ENCODE data around the gene RBBP4. TPM values are rescaled to one million over a fixed set of nuclear protein-coding genes. Genes with fewer than 3 reads are reported as not detected.

Gene RBBP4
- total and polyA plus RNA-seq, 2 of the 13 experiments (the other 11 are each of a cell fraction or from before 2014, with no cell fraction given) = 64.4 to 166 TPM

DNA sequence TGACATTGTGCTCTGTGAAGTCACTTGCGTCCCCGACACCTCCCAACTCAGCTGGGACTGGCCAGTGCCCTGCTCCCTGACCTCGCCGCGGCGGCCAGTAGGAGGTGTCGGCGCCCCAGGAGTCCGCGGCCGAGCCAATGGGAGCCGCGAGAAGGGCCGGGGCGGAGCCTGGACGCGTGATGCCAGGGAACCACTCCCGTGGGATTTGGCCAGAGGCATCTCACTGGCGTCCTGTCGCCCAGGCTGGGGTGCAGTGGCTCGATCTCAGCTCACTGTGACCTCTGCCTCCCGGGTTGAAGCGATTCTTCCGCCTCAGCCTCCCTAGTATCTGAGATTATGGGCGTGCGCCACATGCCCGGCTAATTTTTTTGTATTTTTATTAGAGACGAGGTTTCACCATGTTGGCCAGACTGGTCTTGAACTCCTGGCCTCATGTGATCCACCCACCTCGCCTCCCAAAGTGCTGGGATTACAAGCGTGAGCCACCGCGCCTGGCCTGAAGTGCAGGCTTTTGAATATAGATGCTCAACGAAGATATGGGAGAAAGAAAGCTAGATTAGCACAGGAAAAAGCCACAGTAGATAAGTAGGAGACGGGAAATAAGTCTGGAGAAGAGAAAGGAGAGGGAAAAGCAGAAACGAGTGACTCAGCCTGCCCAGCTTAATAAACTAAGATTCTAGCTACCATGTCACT lies 38.7 kb upstream of the RBBP4 start (continued):
- TF ChIP-seq GFI1 (CRISPR knock-in tag; IDR thresholded peaks at IDR 0.05; ENCODE audit: borderline replicate concordance) (peak; percentile 55; the same call in 1 of the 2 replicates), ZNF747 (CRISPR knock-in tag; IDR thresholded peaks at IDR 0.05; ENCODE audit: borderline replicate concordance) (0 out of 2 replicates have a peak, but pooled peaks have one; percentile 49), POLR2G (IDR thresholded peaks at IDR 0.05; ENCODE audit: low read depth, low read length) (peak; percentile 93), ZNF878 (CRISPR knock-in tag; IDR thresholded peaks at IDR 0.05) (0 out of 2 replicates have a peak, but pooled peaks have one; percentile 10), ZNF207 (IDR thresholded peaks at IDR 0.05; ENCODE audit: borderline replicate concordance) (no peak), BRD4 (CRISPR knock-in tag; IDR thresholded peaks at IDR 0.05) (0 out of 2 replicates have a peak, but pooled peaks have one; percentile 47), ZNF367 (CRISPR knock-in tag; IDR thresholded peaks at IDR 0.05; ENCODE audit: borderline replicate concordance) (0 out of 2 replicates have a peak, but pooled peaks have one; percentile 57), ATRX (CRISPR knock-in tag; IDR thresholded peaks at IDR 0.05; ENCODE audit: borderline replicate concordance) (no peak), ZNF331 (CRISPR knock-in tag; IDR thresholded peaks at IDR 0.05) (peak; percentile 44; the same call in 1 of the 2 replicates), CBX1 (IDR thresholded peaks at IDR 0.05; ENCODE audit: low read depth) (no peak), TBX3 (IDR thresholded peaks at IDR 0.05; ENCODE audit: borderline replicate concordance) (peak; percentile 83), TAF15 (IDR thresholded peaks at IDR 0.05; ENCODE audit: low read depth, low read length, poor library complexity, severe bottlenecking) (no peak), MZF1 (CRISPR knock-in tag; IDR thresholded peaks at IDR 0.05; ENCODE audit: borderline replicate concordance) (no peak), ZNF510 (CRISPR knock-in tag; IDR thresholded peaks at IDR 0.05; ENCODE audit: low read depth) (0 out of 2 replicates have a peak, but pooled peaks have one; percentile 46), YEATS4 (CRISPR knock-in tag; IDR thresholded peaks at IDR 0.05; ENCODE audit: borderline replicate concordance) (peak; percentile 18; the same call in 1 of the 2 replicates), MXI1 (IDR thresholded peaks at IDR 0.05; ENCODE audit: borderline replicate concordance, low read depth, low read length) (peak; percentile 66; the same call in 2 of the 3 replicates), SP4 (CRISPR knock-in tag; IDR thresholded peaks at IDR 0.05) (peak; percentile 65; the same call in 1 of the 2 replicates), ELF3 (CRISPR knock-in tag; IDR thresholded peaks at IDR 0.05) (0 out of 2 replicates have a peak, but pooled peaks have one; percentile 8), DNMT1 (CRISPR knock-in tag; IDR thresholded peaks at IDR 0.05) (no peak; the same call in 1 of the 2 replicates)
- TF ChIP-seq, protein P1, sequence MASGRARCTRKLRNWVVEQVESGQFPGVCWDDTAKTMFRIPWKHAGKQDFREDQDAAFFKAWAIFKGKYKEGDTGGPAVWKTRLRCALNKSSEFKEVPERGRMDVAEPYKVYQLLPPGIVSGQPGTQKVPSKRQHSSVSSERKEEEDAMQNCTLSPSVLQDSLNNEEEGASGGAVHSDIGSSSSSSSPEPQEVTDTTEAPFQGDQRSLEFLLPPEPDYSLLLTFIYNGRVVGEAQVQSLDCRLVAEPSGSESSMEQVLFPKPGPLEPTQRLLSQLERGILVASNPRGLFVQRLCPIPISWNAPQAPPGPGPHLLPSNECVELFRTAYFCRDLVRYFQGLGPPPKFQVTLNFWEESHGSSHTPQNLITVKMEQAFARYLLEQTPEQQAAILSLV (CRISPR knock-in tag; IDR thresholded peaks at IDR 0.05; ENCODE audit: borderline replicate concordance) = 0 out of 2 replicates have a peak, but pooled peaks have one; percentile 23
- TF ChIP-seq, protein P2, sequence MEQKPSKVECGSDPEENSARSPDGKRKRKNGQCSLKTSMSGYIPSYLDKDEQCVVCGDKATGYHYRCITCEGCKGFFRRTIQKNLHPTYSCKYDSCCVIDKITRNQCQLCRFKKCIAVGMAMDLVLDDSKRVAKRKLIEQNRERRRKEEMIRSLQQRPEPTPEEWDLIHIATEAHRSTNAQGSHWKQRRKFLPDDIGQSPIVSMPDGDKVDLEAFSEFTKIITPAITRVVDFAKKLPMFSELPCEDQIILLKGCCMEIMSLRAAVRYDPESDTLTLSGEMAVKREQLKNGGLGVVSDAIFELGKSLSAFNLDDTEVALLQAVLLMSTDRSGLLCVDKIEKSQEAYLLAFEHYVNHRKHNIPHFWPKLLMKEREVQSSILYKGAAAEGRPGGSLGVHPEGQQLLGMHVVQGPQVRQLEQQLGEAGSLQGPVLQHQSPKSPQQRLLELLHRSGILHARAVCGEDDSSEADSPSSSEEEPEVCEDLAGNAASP (CRISPR knock-in tag; IDR thresholded peaks at IDR 0.05; ENCODE audit: borderline replicate concordance) = peak; percentile 50; the same call in 1 of the 2 replicates
- TF ChIP-seq, protein P3, sequence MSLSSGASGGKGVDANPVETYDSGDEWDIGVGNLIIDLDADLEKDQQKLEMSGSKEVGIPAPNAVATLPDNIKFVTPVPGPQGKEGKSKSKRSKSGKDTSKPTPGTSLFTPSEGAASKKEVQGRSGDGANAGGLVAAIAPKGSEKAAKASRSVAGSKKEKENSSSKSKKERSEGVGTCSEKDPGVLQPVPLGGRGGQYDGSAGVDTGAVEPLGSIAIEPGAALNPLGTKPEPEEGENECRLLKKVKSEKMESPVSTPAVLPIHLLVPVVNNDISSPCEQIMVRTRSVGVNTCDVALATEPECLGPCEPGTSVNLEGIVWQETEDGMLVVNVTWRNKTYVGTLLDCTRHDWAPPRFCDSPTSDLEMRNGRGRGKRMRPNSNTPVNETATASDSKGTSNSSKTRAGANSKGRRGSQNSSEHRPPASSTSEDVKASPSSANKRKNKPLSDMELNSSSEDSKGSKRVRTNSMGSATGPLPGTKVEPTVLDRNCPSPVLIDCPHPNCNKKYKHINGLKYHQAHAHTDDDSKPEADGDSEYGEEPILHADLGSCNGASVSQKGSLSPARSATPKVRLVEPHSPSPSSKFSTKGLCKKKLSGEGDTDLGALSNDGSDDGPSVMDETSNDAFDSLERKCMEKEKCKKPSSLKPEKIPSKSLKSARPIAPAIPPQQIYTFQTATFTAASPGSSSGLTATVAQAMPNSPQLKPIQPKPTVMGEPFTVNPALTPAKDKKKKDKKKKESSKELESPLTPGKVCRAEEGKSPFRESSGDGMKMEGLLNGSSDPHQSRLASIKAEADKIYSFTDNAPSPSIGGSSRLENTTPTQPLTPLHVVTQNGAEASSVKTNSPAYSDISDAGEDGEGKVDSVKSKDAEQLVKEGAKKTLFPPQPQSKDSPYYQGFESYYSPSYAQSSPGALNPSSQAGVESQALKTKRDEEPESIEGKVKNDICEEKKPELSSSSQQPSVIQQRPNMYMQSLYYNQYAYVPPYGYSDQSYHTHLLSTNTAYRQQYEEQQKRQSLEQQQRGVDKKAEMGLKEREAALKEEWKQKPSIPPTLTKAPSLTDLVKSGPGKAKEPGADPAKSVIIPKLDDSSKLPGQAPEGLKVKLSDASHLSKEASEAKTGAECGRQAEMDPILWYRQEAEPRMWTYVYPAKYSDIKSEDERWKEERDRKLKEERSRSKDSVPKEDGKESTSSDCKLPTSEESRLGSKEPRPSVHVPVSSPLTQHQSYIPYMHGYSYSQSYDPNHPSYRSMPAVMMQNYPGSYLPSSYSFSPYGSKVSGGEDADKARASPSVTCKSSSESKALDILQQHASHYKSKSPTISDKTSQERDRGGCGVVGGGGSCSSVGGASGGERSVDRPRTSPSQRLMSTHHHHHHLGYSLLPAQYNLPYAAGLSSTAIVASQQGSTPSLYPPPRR (CRISPR knock-in tag; IDR thresholded peaks at IDR 0.05; ENCODE audit: borderline replicate concordance) = peak; percentile 33; the same call in 1 of the 2 replicates
